ENCODE measurements around the gene GRIA4. TPM values are rescaled to one million over a fixed set of nuclear protein-coding genes. Genes with fewer than 3 reads are reported as not detected.

GRIA4 gene
- total RNA-seq, 5 donors from 2014 or later (not counting 1 experiment from before 2014, with no cell fraction given): 0.09 TPM; not detected in 4

GRCh38 chr11:105915021-105915420, 305.1 kb downstream of the GRIA4 start:
- no peak overlapping the region for H3K4me3 Mint-ChIP-seq
- Histone ChIP-seq H3K9me3 (no peaks in the 10 kb centered on the region), H3K27me3 (replicated peaks in 1 of 2; ENCODE audit: control insufficient read depth in 2 of 2, extremely low read depth in 1 of 2, insufficient read depth in 2 of 2, low read length in 1 of 2) (no peaks in the 10 kb centered on the region), H3K36me3 (ENCODE audit: control insufficient read depth in 2 of 2, extremely low read depth in 1 of 2, insufficient read depth in 1 of 2, low read length in 1 of 2) (no peaks in the 10 kb centered on the region), H3K4me1 (ENCODE audit: control insufficient read depth in 1 of 2, extremely low read depth in 1 of 2, insufficient read depth in 2 of 2, low read length in 2 of 2) (no peaks in the 10 kb centered on the region), H3K27ac (ENCODE audit: low read length) (no peak overlapping the region), H3K4me3 (ENCODE audit: control insufficient read depth in 1 of 2, extremely low read depth in 1 of 2, low read length in 1 of 2) (no peak overlapping the region)
- WGBS (ENCODE audit: insufficient coverage): no CpG with 5 or more reads among the region's 4 CpGs
- DNase-seq (no peak), ATAC-seq (replicated peaks in 1 of 4) (no peak)
- H3K9me3 Mint-ChIP-seq: no peaks in the 10 kb centered on the region
- no peaks in the 10 kb centered on the region for H3K36me3 Mint-ChIP-seq
- H3K27me3 Mint-ChIP-seq: no peaks in the 10 kb centered on the region
- H3K4me1 Mint-ChIP-seq: no peaks in the 10 kb centered on the region
- H3K27ac Mint-ChIP-seq: no peak overlapping the region
- CTCF ChIA-PET: no interaction called here
- POLR2A ChIA-PET: no interaction called here

GRCh38 chr11:105918039-105918438, 308.2 kb downstream of the GRIA4 start:
- H3K27ac Mint-ChIP-seq: no peak overlapping the region
- Histone ChIP-seq H3K9me3 (no peaks in the 10 kb centered on the region), H3K36me3 (ENCODE audit: control insufficient read depth in 2 of 2, extremely low read depth in 1 of 2, insufficient read depth in 1 of 2, low read length in 1 of 2) (no peaks in the 10 kb centered on the region), H3K4me1 (ENCODE audit: control insufficient read depth in 1 of 2, extremely low read depth in 1 of 2, insufficient read depth in 2 of 2, low read length in 2 of 2) (no peaks in the 10 kb centered on the region), H3K4me3 (ENCODE audit: control insufficient read depth in 1 of 2, extremely low read depth in 1 of 2, low read length in 1 of 2) (no peak overlapping the region), H3K27me3 (replicated peaks in 1 of 2; ENCODE audit: control insufficient read depth in 2 of 2, extremely low read depth in 1 of 2, insufficient read depth in 2 of 2, low read length in 1 of 2) (no peaks in the 10 kb centered on the region), H3K27ac (ENCODE audit: low read length) (no peak overlapping the region)
- H3K9me3 Mint-ChIP-seq: no peaks in the 10 kb centered on the region
- no CpG with 5 or more reads among the region's 1 CpG for WGBS (ENCODE audit: insufficient coverage)
- no peaks in the 10 kb centered on the region for H3K4me1 Mint-ChIP-seq
- DNase-seq: no peak
- ChIA-PET CTCF (no interaction called here), POLR2A (no interaction called here)
- no peak for ATAC-seq (replicated peaks in 1 of 4)
- H3K4me3 Mint-ChIP-seq: no peak overlapping the region
- H3K36me3 Mint-ChIP-seq: no peaks in the 10 kb centered on the region
- no peaks in the 10 kb centered on the region for H3K27me3 Mint-ChIP-seq

- ChIA-PET CTCF (no interaction called here), POLR2A (no interaction called here)
- Histone ChIP-seq H3K9me3 (no peaks in the 10 kb centered on the region), H3K27ac (ENCODE audit: low read length) (no peak overlapping the region), H3K4me3 (ENCODE audit: control insufficient read depth in 1 of 2, extremely low read depth in 1 of 2, low read length in 1 of 2) (no peak overlapping the region), H3K27me3 (replicated peaks in 1 of 2; ENCODE audit: control insufficient read depth in 2 of 2, extremely low read depth in 1 of 2, insufficient read depth in 2 of 2, low read length in 1 of 2) (no peaks in the 10 kb centered on the region), H3K36me3 (ENCODE audit: control insufficient read depth in 2 of 2, extremely low read depth in 1 of 2, insufficient read depth in 1 of 2, low read length in 1 of 2) (no peaks in the 10 kb centered on the region), H3K4me1 (ENCODE audit: control insufficient read depth in 1 of 2, extremely low read depth in 1 of 2, insufficient read depth in 2 of 2, low read length in 2 of 2) (no peaks in the 10 kb centered on the region)
- Mint-ChIP-seq H3K27ac (no peak overlapping the region), H3K27me3 (no peaks in the 10 kb centered on the region), H3K9me3 (no peaks in the 10 kb centered on the region), H3K4me1 (no peaks in the 10 kb centered on the region), H3K36me3 (no peaks in the 10 kb centered on the region), H3K4me3 (no peak overlapping the region)
- DNase-seq: no peak
- no peak for ATAC-seq (replicated peaks in 1 of 4)
Measured at GRCh38 chr11:105918600-105918999, 308.7 kb downstream of the GRIA4 start.

- Mint-ChIP-seq H3K9me3 (no peaks in the 10 kb centered on the region), H3K4me1 (no peaks in the 10 kb centered on the region), H3K27me3 (peaks cover 0 to 1% of the 10 kb centered on the region in 2 donors), H3K4me3 (no peak overlapping the region), H3K36me3 (no peaks in the 10 kb centered on the region), H3K27ac (no peak overlapping the region)
- WGBS (ENCODE audit: insufficient coverage): no CpG with 5 or more reads among the region's 2 CpGs
- no peak for DNase-seq
- Histone ChIP-seq H3K36me3 (ENCODE audit: control insufficient read depth in 2 of 2, extremely low read depth in 1 of 2, insufficient read depth in 1 of 2, low read length in 1 of 2) (no peaks in the 10 kb centered on the region), H3K4me1 (ENCODE audit: control insufficient read depth in 1 of 2, extremely low read depth in 1 of 2, insufficient read depth in 2 of 2, low read length in 2 of 2) (no peaks in the 10 kb centered on the region), H3K9me3 (no peaks in the 10 kb centered on the region), H3K27ac (ENCODE audit: low read length) (no peak overlapping the region), H3K27me3 (replicated peaks in 1 of 2; ENCODE audit: control insufficient read depth in 2 of 2, extremely low read depth in 1 of 2, insufficient read depth in 2 of 2, low read length in 1 of 2) (no peaks in the 10 kb centered on the region), H3K4me3 (ENCODE audit: control insufficient read depth in 1 of 2, extremely low read depth in 1 of 2, low read length in 1 of 2) (no peak overlapping the region)
- ATAC-seq (replicated peaks in 1 of 4): no peak
- ChIA-PET CTCF (no interaction called here), POLR2A (no interaction called here)
Measured at GRCh38 chr11:105923252-105923651, 313.4 kb downstream of the GRIA4 start.

- POLR2A ChIA-PET: no interaction called here
- no peak for DNase-seq
- no CpG with 5 or more reads among the region's 3 CpGs for WGBS (ENCODE audit: insufficient coverage)
Measured at GRCh38 chr11:105923807-105924206, 313.9 kb downstream of the GRIA4 start.

GRCh38 chr11:105929084-105929955, 319.4 kb downstream of the GRIA4 start:
- H3K27ac Mint-ChIP-seq: no peak overlapping the region

More at GRCh38 chr11:105923807-105924206, 313.9 kb downstream of the GRIA4 start:
- no peak overlapping the region for H3K27ac Mint-ChIP-seq
- H3K9me3 Mint-ChIP-seq: no peaks in the 10 kb centered on the region
- H3K4me3 ChIP-seq (ENCODE audit: control insufficient read depth in 1 of 2, extremely low read depth in 1 of 2, low read length in 1 of 2): no peak overlapping the region
- no peaks in the 10 kb centered on the region for H3K36me3 Mint-ChIP-seq
- no peaks in the 10 kb centered on the region for H3K9me3 ChIP-seq
- H3K36me3 ChIP-seq (ENCODE audit: control insufficient read depth in 2 of 2, extremely low read depth in 1 of 2, insufficient read depth in 1 of 2, low read length in 1 of 2): no peaks in the 10 kb centered on the region
- CTCF ChIA-PET: no interaction called here
- no peaks in the 10 kb centered on the region for H3K27me3 ChIP-seq (replicated peaks in 1 of 2; ENCODE audit: control insufficient read depth in 2 of 2, extremely low read depth in 1 of 2, insufficient read depth in 2 of 2, low read length in 1 of 2)
- no peak overlapping the region for H3K27ac ChIP-seq (ENCODE audit: low read length)
- H3K27me3 Mint-ChIP-seq: peaks cover 0 to 1% of the 10 kb centered on the region in 2 donors
- H3K4me3 Mint-ChIP-seq: no peak overlapping the region
- no peaks in the 10 kb centered on the region for H3K4me1 ChIP-seq (ENCODE audit: control insufficient read depth in 1 of 2, extremely low read depth in 1 of 2, insufficient read depth in 2 of 2, low read length in 2 of 2)
- no peaks in the 10 kb centered on the region for H3K4me1 Mint-ChIP-seq
- ATAC-seq (replicated peaks in 1 of 4): no peak

More at GRCh38 chr11:105929084-105929955, 319.4 kb downstream of the GRIA4 start:
- Mint-ChIP-seq H3K36me3 (no peaks in the 10 kb centered on the region), H3K27me3 (peaks cover 0 to 1% of the 10 kb centered on the region in 2 donors), H3K4me3 (no peak overlapping the region), H3K9me3 (no peaks in the 10 kb centered on the region), H3K4me1 (no peaks in the 10 kb centered on the region)
- Histone ChIP-seq H3K4me3 (ENCODE audit: control insufficient read depth in 1 of 2, extremely low read depth in 1 of 2, low read length in 1 of 2) (no peak overlapping the region), H3K4me1 (ENCODE audit: control insufficient read depth in 1 of 2, extremely low read depth in 1 of 2, insufficient read depth in 2 of 2, low read length in 2 of 2) (no peaks in the 10 kb centered on the region), H3K27ac (ENCODE audit: low read length) (no peak overlapping the region), H3K36me3 (ENCODE audit: control insufficient read depth in 2 of 2, extremely low read depth in 1 of 2, insufficient read depth in 1 of 2, low read length in 1 of 2) (no peaks in the 10 kb centered on the region), H3K9me3 (no peaks in the 10 kb centered on the region), H3K27me3 (replicated peaks in 1 of 2; ENCODE audit: control insufficient read depth in 2 of 2, extremely low read depth in 1 of 2, insufficient read depth in 2 of 2, low read length in 1 of 2) (no peaks in the 10 kb centered on the region)
- POLR2A ChIA-PET: no interaction called here
- ATAC-seq (replicated peaks in 1 of 4): no peak
- no CpG with 5 or more reads among the region's 3 CpGs for WGBS (ENCODE audit: insufficient coverage)
- no peak for DNase-seq
- CTCF ChIA-PET: no interaction called here
